A549 (cell line): ENCODE data around the gene RNPS1. TPM values are rescaled to one million over a fixed set of nuclear protein-coding genes. Genes with fewer than 3 reads are reported as not detected.

Experiments used
- ATAC-seq, 2 experiments: fragments of 200-7000 bp in 1 of 2; fragments of >200 bp in 1 of 2; cut with Nextera tagmentation in 1 of 2; cut with Tn5 transposase in 1 of 2; 3 replicates each; pipeline versions ENCODE4 v1.8.0 to v1.9.1; 2018 to 2020; ENCODE audit warnings: mild to moderate bottlenecking in 1 of 2, moderate library complexity in 1 of 2
- CTCF ChIA-PET: fragments of 300-600 bp; sonication (Branson Sonifier 250); formaldehyde crosslinking; extraction: SDS; loops from one replicate; lab custom pipeline; 2021; ENCODE audit warnings: antibody characterized with exemption, inconsistent platforms; lab: Yijun Ruan, JAX
- POLR2A ChIA-PET: fragments of 350-600 bp; formaldehyde crosslinking; extraction: SDS; loops from one replicate; lab custom pipeline; 2021; ENCODE audit warnings: antibody characterized with exemption, inconsistent platforms; lab: Yijun Ruan, JAX
- DNase-seq, 2 experiments: peaks; one replicate each; pipeline versions ENCODE4 v3.0.0 to v3.0.0-alpha.2; 2011 to 2016; ENCODE audit warnings: low read depth in 1 of 2, low spot score in 1 of 2
- FAIRE-seq: peaks from 2 replicates; lab custom pipeline; 2011; peaks lifted over from hg19 to GRCh38; lab: Jason Lieb, UNC
- H3K27ac ChIP-seq, 2 experiments: fragments of >200 bp; sonication (Bioruptor Twin); formaldehyde crosslinking; 3 replicates each; pipeline ENCODE4 v1.5.1; 2016 to 2017
- H3K4me1 ChIP-seq: fragments of >200 bp; sonication (Bioruptor Twin); formaldehyde crosslinking; 3 replicates; pipeline ENCODE4 v1.6.1; 2016
- H3K4me2 ChIP-seq: fragments of >200 bp; sonication (Bioruptor Twin); formaldehyde crosslinking; 3 replicates; pipeline ENCODE4 v1.6.1; 2016
- H3K4me3 ChIP-seq: fragments of >200 bp; sonication (Bioruptor Twin); formaldehyde crosslinking; 3 replicates; pipeline ENCODE4 v1.5.1; 2016
- H3K9me3 ChIP-seq: fragments of >200 bp; sonication (Bioruptor Twin); formaldehyde crosslinking; 3 replicates; pipeline ENCODE4 v1.6.1; 2016
- CBX2 ChIP-seq: fragments of 200-600 bp; sonication (generic); IDR thresholded peaks from 2 replicates; pipeline ENCODE4 v1.6.1; 2016; ENCODE audit warnings: low read depth, mild to moderate bottlenecking, borderline replicate concordance
- CBX8 ChIP-seq: fragments of 200-600 bp; sonication (generic); IDR thresholded peaks from 2 replicates; pipeline ENCODE4 v1.6.1; 2016
- CHD4 ChIP-seq: fragments of 200-600 bp; sonication (generic); IDR thresholded peaks from 2 replicates; pipeline ENCODE4 v1.6.1; 2016; ENCODE audit warnings: antibody characterized with exemption, mild to moderate bottlenecking, borderline replicate concordance
- EHF ChIP-seq: fragments of 250-450 bp; sonication (Bioruptor Pico); IDR thresholded peaks from 2 replicates; pipeline ENCODE4 v1.5.0; 2020; ENCODE audit warnings: mild to moderate bottlenecking
- EP300 ChIP-seq, 2 experiments: fragments of >200 bp; sonication (Bioruptor Twin); formaldehyde crosslinking; IDR thresholded peaks; 2 replicates in 1 of 2; 3 replicates in 1 of 2; pipeline ENCODE4 v1.6.1; 2016 to 2017
- FOSB ChIP-seq: fragments of 250-450 bp; sonication (Bioruptor Pico); IDR thresholded peaks from 2 replicates; pipeline ENCODE4 v1.5.0; 2020; ENCODE audit warnings: mild to moderate bottlenecking, moderate library complexity
- FOSL2 ChIP-seq, 2 experiments: fragments of 450-650 bp in 1 of 2; fragments of >200 bp in 1 of 2; sonication (Bioruptor Twin) in 1 of 2; formaldehyde crosslinking; IDR thresholded peaks; 2 replicates each; pipeline versions ENCODE4 v1.5.0 to v1.6.1; 2016 to 2020; ENCODE audit warnings: mild to moderate bottlenecking in 1 of 2, moderate library complexity in 1 of 2
- HDAC2 ChIP-seq: fragments of 200-600 bp; sonication (generic); IDR thresholded peaks from 2 replicates; pipeline ENCODE4 v1.6.1; 2016
- HES2 ChIP-seq: fragments of >200 bp; sonication (Bioruptor Twin); formaldehyde crosslinking; IDR thresholded peaks from 2 replicates; pipeline ENCODE4 v1.6.1; 2016
- HMGXB4 ChIP-seq: fragments of 250-450 bp; sonication (Bioruptor Pico); IDR thresholded peaks from 2 replicates; pipeline ENCODE4 v1.5.0; 2021; ENCODE audit warnings: mild to moderate bottlenecking, moderate library complexity, borderline replicate concordance
- HOXA7 ChIP-seq: fragments of 250-450 bp; sonication (Bioruptor Pico); IDR thresholded peaks from 2 replicates; pipeline ENCODE4 v1.5.0; 2020; ENCODE audit warnings: mild to moderate bottlenecking, moderate library complexity
- HOXB5 ChIP-seq: fragments of 250-450 bp; sonication (Bioruptor Pico); IDR thresholded peaks from 2 replicates; pipeline ENCODE4 v1.5.0; 2020; ENCODE audit warnings: mild to moderate bottlenecking, moderate library complexity
- JUNB ChIP-seq: fragments of >200 bp; sonication (Bioruptor Twin); formaldehyde crosslinking; IDR thresholded peaks from 2 replicates; pipeline ENCODE4 v1.6.1; 2016
- KDM1A ChIP-seq: fragments of 200-600 bp; sonication (generic); IDR thresholded peaks from 2 replicates; pipeline ENCODE4 v1.6.1; 2016; ENCODE audit warnings: low read depth, mild to moderate bottlenecking
- MAZ ChIP-seq: fragments of 150-350 bp; IDR thresholded peaks from 2 replicates; pipeline ENCODE4 v1.6.1; 2014; ENCODE audit warnings: antibody characterized with exemption, low read depth, low read length, borderline replicate concordance
- MYC ChIP-seq: IDR thresholded peaks from 2 replicates; pipeline ENCODE4 v1.6.1; 2012; ENCODE audit warnings: mild to moderate bottlenecking, inconsistent platforms, low read length, improper control_type of control experiment, borderline replicate concordance
- PHF8 ChIP-seq: fragments of 200-600 bp; sonication (generic); IDR thresholded peaks from 2 replicates; pipeline ENCODE4 v1.6.1; 2016; ENCODE audit warnings: low read depth, mild to moderate bottlenecking, antibody characterized with exemption, moderate library complexity, borderline replicate concordance
- POLR2A ChIP-seq: IDR thresholded peaks from 2 replicates; pipeline ENCODE4 v1.6.1; 2012; ENCODE audit warnings: mild to moderate bottlenecking, low read length
- RARB ChIP-seq: fragments of 250-450 bp; sonication (Bioruptor Pico); IDR thresholded peaks from 2 replicates; pipeline ENCODE4 v1.8.0; 2021; ENCODE audit warnings: mild to moderate bottlenecking, moderate library complexity
- REST ChIP-seq: fragments of 200-600 bp; sonication (generic); IDR thresholded peaks from 2 replicates; pipeline ENCODE4 v1.6.1; 2016; ENCODE audit warnings: antibody characterized with exemption, mild to moderate bottlenecking, moderate library complexity
- RFX5 ChIP-seq: fragments of 450-650 bp; IDR thresholded peaks from 2 replicates; pipeline ENCODE4 v1.7.1; 2014; ENCODE audit warnings: antibody characterized with exemption, mild to moderate bottlenecking, moderate library complexity
- RNF2 ChIP-seq: fragments of 200-600 bp; sonication (generic); IDR thresholded peaks from 2 replicates; pipeline ENCODE4 v1.6.1; 2016; ENCODE audit warnings: low read depth, mild to moderate bottlenecking, antibody characterized with exemption, moderate library complexity, borderline replicate concordance
- TFCP2L1 ChIP-seq: fragments of 250-450 bp; sonication (Bioruptor Pico); IDR thresholded peaks from 2 replicates; pipeline ENCODE4 v1.5.0; 2021; ENCODE audit warnings: mild to moderate bottlenecking
- TP53 ChIP-seq: fragments of 250-450 bp; sonication (Bioruptor Pico); IDR thresholded peaks from 2 replicates; pipeline ENCODE4 v1.5.0; 2021; ENCODE audit warnings: mild to moderate bottlenecking, moderate library complexity
- USF2 ChIP-seq: fragments of 450-650 bp; IDR thresholded peaks from 2 replicates; pipeline ENCODE4 v1.6.1; 2014; ENCODE audit warnings: antibody characterized with exemption
- ZC3H11A ChIP-seq: fragments of 450-650 bp; IDR thresholded peaks from 2 replicates; pipeline ENCODE4 v1.6.1; 2014; ENCODE audit warnings: antibody characterized with exemption, mild to moderate bottlenecking
- ZFP36 ChIP-seq: fragments of 450-650 bp; IDR thresholded peaks from 2 replicates; pipeline ENCODE4 v1.6.1; 2014; ENCODE audit warnings: borderline replicate concordance; ENCODE audit not compliant: partially characterized antibody
- WGBS: methylation state at CpG from one replicate; pipeline ENCODE4 v1.1.6; 2017; ENCODE audit errors: missing lambda C conversion rate; 5-methylcytosine and 5-hydroxymethylcytosine counted together
- polyA plus RNA-seq, 4 experiments: library from polyadenylated mRNA; depleted of rRNA in 3 of 4; stranded (reverse); fragments of >200 nt; fragmentation: RNase III in 1 of 4; extraction: RNeasy Plus Mini Kit Qiagen cat#74134 plus additional on column Dnase treatment in 1 of 4; gene quantifications; 2 replicates in 3 of 4; 3 replicates in 1 of 4; pipeline ENCODE4 v1.2.3, GENCODE V29; 2011 to 2017

Gene RNPS1
- polyA plus RNA-seq, 2 of the 4 experiments (the other 2 are of a cell fraction): 183 to 200 TPM

GRCh38 chr16:2285731-2286191 lies 17.8 kb upstream of the RNPS1 start:
- no peak overlapping the region for H3K4me3 ChIP-seq
- H3K4me1 ChIP-seq: no peaks in the 10 kb centered on the region
- H3K9me3 ChIP-seq: no peaks in the 10 kb centered on the region
- ATAC-seq (no peak), FAIRE-seq (no peak), DNase-seq (no peak)
- 86% methylated on average over 11 of the region's 13 CpGs for WGBS
- no peak overlapping the region for H3K4me2 ChIP-seq
- TF ChIP-seq ZFP36: no peak
- TF ChIP-seq HOXA7 (CRISPR knock-in tag): no peak
- no peak for TF ChIP-seq EHF (CRISPR knock-in tag)
- no peak for TF ChIP-seq REST
- TF ChIP-seq ZC3H11A: no peak
- TF ChIP-seq POLR2A: no peak
- no peak for TF ChIP-seq TP53 (CRISPR knock-in tag)
- TF ChIP-seq USF2: no peak
- no peak for TF ChIP-seq MYC
- H3K27ac ChIP-seq: no peak overlapping the region
- POLR2A ChIA-PET: no interaction called here
- CTCF ChIA-PET: no interaction called here

GRCh38 chr16:2284797-2285576 lies 17.1 kb upstream of the RNPS1 start:
- FAIRE-seq (no peak), ATAC-seq (no peak)
- Histone ChIP-seq H3K4me1 (no peaks in the 10 kb centered on the region), H3K4me2 (no peak overlapping the region)
- ChIA-PET CTCF (no interaction called here), POLR2A (no interaction called here)
- 92% methylated on average over 35 of the region's 35 CpGs for WGBS
- no peak for TF ChIP-seq CHD4
- no peak for TF ChIP-seq HDAC2
- no peak for TF ChIP-seq KDM1A
- no peak for TF ChIP-seq CBX2
- TF ChIP-seq HES2: no peak
- TF ChIP-seq POLR2A: no peak
- no peak for TF ChIP-seq PHF8
- no peak for TF ChIP-seq CBX8
- TF ChIP-seq, all 56 proteins: peak for 0
- no peak overlapping the region for H3K4me3 ChIP-seq
- H3K9me3 ChIP-seq: no peaks in the 10 kb centered on the region
- H3K27ac ChIP-seq: no peak overlapping the region
- no peak for DNase-seq

GRCh38 chr16:2284001-2284770 lies 16.3 kb upstream of the RNPS1 start:
- no peak for TF ChIP-seq HOXA7 (CRISPR knock-in tag)
- no peak for TF ChIP-seq EP300 (IDR thresholded peaks at IDR 0.05)
- TF ChIP-seq JUNB: no peak
- TF ChIP-seq RNF2: no peak
- no peak for TF ChIP-seq FOSL2 (IDR thresholded peaks at IDR 0.05)
- no peak for TF ChIP-seq FOSL2 (CRISPR knock-in tag; IDR thresholded peaks at IDR 0.05)
- no peak for TF ChIP-seq HMGXB4 (CRISPR knock-in tag)
- TF ChIP-seq HOXB5: no peak
- no peak for TF ChIP-seq FOSB (CRISPR knock-in tag)
- no peak for TF ChIP-seq CHD4
- TF ChIP-seq HDAC2: no peak
- no peak for TF ChIP-seq RFX5
- no peak for TF ChIP-seq MAZ
- no peak for TF ChIP-seq TFCP2L1 (CRISPR knock-in tag)
- no peak for TF ChIP-seq RARB (CRISPR knock-in tag)
- no peak for TF ChIP-seq ZFP36
- Histone ChIP-seq H3K4me2 (no peak overlapping the region), H3K4me1 (no peaks in the 10 kb centered on the region), H3K9me3 (no peaks in the 10 kb centered on the region), H3K27ac (no peak overlapping the region), H3K4me3 (no peak overlapping the region)
- POLR2A ChIA-PET: no interaction called here
- 90% methylated on average over 27 of the region's 37 CpGs for WGBS
- FAIRE-seq (no peak), ATAC-seq (no peak), DNase-seq (no peak)
- CTCF ChIA-PET: no interaction called here
